NCI-H510A (cell line): ENCODE results near the gene ITGB1.

Source experiments
- DNase-seq: peaks from one replicate; lab custom pipeline; 2025; lab: John Stamatoyannopoulos, UW

Gene ITGB1

GRCh38 chr10:32888161-32888927, 69.7 kb downstream of the ITGB1 start:
- no peak for DNase-seq

GRCh38 chr10:32887481-32887880, 70.5 kb downstream of the ITGB1 start:
- DNase-seq, result no peak

GRCh38 chr10:32882076-32882475, 76.0 kb downstream of the ITGB1 start:
- no peak for DNase-seq

DNA sequence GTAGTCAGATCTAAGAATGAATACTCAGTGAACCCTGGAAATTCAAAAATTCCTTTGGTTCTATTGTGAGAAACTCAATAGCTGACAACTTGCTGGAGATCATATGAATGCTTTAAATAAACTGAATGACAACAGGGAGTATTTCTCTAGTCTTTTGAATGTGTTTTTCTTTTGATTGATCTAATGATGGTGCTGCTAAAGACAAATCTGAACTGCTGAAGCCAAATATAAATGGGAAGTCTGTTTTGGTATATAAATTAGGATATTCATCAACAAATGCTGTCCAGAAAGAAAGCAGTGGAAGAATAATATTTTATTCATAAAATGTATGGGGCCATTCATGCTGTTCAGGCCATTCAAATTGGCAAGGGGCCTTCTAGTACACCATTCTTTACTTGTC, 79.4 kb downstream of the ITGB1 start:
- DNase-seq, result no peak

DNA sequence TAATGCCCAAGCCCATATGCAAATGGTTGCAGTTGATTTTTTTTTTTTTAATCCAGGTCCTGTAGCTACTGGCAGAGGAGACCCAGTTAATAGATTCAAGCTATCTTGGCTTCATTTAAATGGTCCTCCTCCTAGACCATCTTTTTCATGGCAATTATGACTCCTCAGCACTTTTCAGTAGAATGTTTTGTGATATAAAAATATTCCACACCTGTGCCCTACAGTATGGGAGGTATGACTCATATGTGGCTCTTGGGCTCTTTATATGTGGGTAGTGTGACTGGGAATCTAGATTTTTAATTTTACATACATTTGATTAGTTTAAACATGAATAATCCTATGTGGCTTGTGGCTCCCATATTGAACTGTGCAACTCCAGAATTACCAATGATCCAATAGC, 80.1 kb downstream of the ITGB1 start:
- DNase-seq, result no peak

- DNase-seq, result no peak
Measured at GRCh38 chr10:32865170-32865569, 92.9 kb downstream of the ITGB1 start.

GRCh38 chr10:32854435-32854834, 103.6 kb downstream of the ITGB1 start:
- DNase-seq, result no peak

DNA sequence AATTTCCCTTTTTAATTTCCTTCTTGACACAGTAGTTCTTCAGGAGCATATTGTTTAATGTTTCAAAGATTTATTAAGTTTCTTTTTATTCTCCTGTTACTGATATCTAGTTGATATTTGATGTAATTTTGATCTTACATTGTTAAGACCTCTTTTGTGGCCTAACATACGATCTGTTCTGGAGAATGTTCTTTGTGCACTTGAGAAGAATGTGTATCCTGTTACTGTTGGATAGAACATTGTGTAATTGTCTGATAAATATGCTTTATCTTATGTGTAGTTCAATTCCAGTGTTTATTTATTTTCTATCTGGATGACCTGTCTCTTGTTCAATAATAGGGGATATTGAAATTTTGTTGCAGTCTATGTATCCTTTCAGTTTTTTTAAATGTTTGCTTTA, 106.7 kb downstream of the ITGB1 start:
- DNase-seq, result no peak
